ENCODE measurements around the gene RBM38. TPM values are rescaled to one million over a fixed set of nuclear protein-coding genes. Genes with fewer than 3 reads are reported as not detected.

RBM38 gene
- total RNA-seq, 1 experiment from 2014 or later = 39.9 TPM

GRCh38 chr20:57400231-57400701, 9.1 kb downstream of the RBM38 start:
- TF ChIP-seq TCF7L2 (IDR thresholded peaks at IDR 0.05; ENCODE audit: low read depth, low read length) = no peak
- TF ChIP-seq REST (IDR thresholded peaks at IDR 0.05; ENCODE audit: insufficient read depth in 1 of 2, low read depth in 2 of 2, low read length in 1 of 2) = no peak
- no peak for TF ChIP-seq POLR2AphosphoS5 (IDR thresholded peaks at IDR 0.05; ENCODE audit: low read depth, low read length)
- no peak for TF ChIP-seq SIN3A (IDR thresholded peaks at IDR 0.05; ENCODE audit: borderline replicate concordance, insufficient read depth, low read depth, low read length)
- no peak for TF ChIP-seq CTCF (IDR thresholded peaks at IDR 0.05)
- no peaks in the 10 kb centered on the region for H3K36me3 ChIP-seq (ENCODE audit: control insufficient read depth, insufficient read depth, low read length)
- intact Hi-C loops (cut with micrococcal nuclease; ENCODE audit: unreplicated experiment) = no loop called here

GRCh38 chr20:57400821-57401564, 9.8 kb downstream of the RBM38 start:
- no peak for ATAC-seq
- ChIA-PET CTCF (no interaction called here), POLR2A (no interaction called here)
- intact Hi-C loops (cut with micrococcal nuclease; ENCODE audit: unreplicated experiment) (no loop called here), in situ Hi-C loops (cut with HindIII; ENCODE audit: low pct_unique_long_range_greater_than_20kb, low sequenced_read_pairs) (no loop called here)
- no peak for DNase-seq (ENCODE audit: low read depth, low spot score)
- no peaks in the 10 kb centered on the region for H3K4me1 ChIP-seq (ENCODE audit: control insufficient read depth, insufficient read depth, low read length)
- TF ChIP-seq TCF7L2 (IDR thresholded peaks at IDR 0.05; ENCODE audit: low read depth, low read length) = no peak
- TF ChIP-seq SIN3A (IDR thresholded peaks at IDR 0.05; ENCODE audit: borderline replicate concordance, insufficient read depth, low read depth, low read length) = no peak
- no peak for TF ChIP-seq REST (IDR thresholded peaks at IDR 0.05; ENCODE audit: insufficient read depth in 1 of 2, low read depth in 2 of 2, low read length in 1 of 2)
- TF ChIP-seq POLR2AphosphoS5 (IDR thresholded peaks at IDR 0.05; ENCODE audit: low read depth, low read length) = no peak
- no peak for TF ChIP-seq CTCF (IDR thresholded peaks at IDR 0.05)
- H3K9me3 ChIP-seq (ENCODE audit: control insufficient read depth, insufficient read depth, low read depth, low read length) = no peaks in the 10 kb centered on the region
- no peak overlapping the region for H3K27ac ChIP-seq (ENCODE audit: low read length)
- no peaks in the 10 kb centered on the region for H3K27me3 ChIP-seq (ENCODE audit: control insufficient read depth, insufficient read depth, low read length)
- no TSS peak for BruUV-seq (replicated peaks)
- no peaks in the 10 kb centered on the region for H3K36me3 ChIP-seq (ENCODE audit: control insufficient read depth, insufficient read depth, low read length)
- no peak overlapping the region for H3K4me3 ChIP-seq (ENCODE audit: low read depth in 2 of 2, low read length in 2 of 2)

More at GRCh38 chr20:57400231-57400701, 9.1 kb downstream of the RBM38 start:
- in situ Hi-C loops (cut with HindIII; ENCODE audit: low pct_unique_long_range_greater_than_20kb, low sequenced_read_pairs) = no loop called here
- no peaks in the 10 kb centered on the region for H3K4me1 ChIP-seq (ENCODE audit: control insufficient read depth, insufficient read depth, low read length)
- no TSS peak for BruUV-seq (replicated peaks)
- H3K9me3 ChIP-seq (ENCODE audit: control insufficient read depth, insufficient read depth, low read depth, low read length) = no peaks in the 10 kb centered on the region
- CTCF ChIA-PET = no interaction called here
- POLR2A ChIA-PET = no interaction called here
- no peak overlapping the region for H3K4me3 ChIP-seq (ENCODE audit: low read depth in 2 of 2, low read length in 2 of 2)
- no peak overlapping the region for H3K27ac ChIP-seq (ENCODE audit: low read length)
- DNase-seq (ENCODE audit: low read depth, low spot score) (no peak), ATAC-seq (no peak)
- H3K27me3 ChIP-seq (ENCODE audit: control insufficient read depth, insufficient read depth, low read length) = no peaks in the 10 kb centered on the region

All from Panc1 (cell line).